Myocyte (in vitro differentiated cells): ENCODE measurements around the gene TTLL11. TPM values are rescaled to one million over a fixed set of nuclear protein-coding genes. Genes with fewer than 3 reads are reported as not detected.
"Not testable (repeated sequence)": the region's sequence is repeated elsewhere in the genome, so short reads cannot be mapped to it uniquely, and the experiment has no call there.

ENCODE experiments used
- DNase-seq: peaks from one replicate; pipeline ENCODE4 v3.0.0-alpha.2; 2012; ENCODE audit warnings: low read depth
- total RNA-seq: library from RNA; depleted of rRNA; stranded (reverse); fragments of >200 nt; gene quantifications from 2 replicates; pipeline ENCODE4 v1.2.3, GENCODE V29; 2014

TTLL11 gene
- total RNA-seq, 1 donor from 2014 or later = 13.5 TPM

DNA sequence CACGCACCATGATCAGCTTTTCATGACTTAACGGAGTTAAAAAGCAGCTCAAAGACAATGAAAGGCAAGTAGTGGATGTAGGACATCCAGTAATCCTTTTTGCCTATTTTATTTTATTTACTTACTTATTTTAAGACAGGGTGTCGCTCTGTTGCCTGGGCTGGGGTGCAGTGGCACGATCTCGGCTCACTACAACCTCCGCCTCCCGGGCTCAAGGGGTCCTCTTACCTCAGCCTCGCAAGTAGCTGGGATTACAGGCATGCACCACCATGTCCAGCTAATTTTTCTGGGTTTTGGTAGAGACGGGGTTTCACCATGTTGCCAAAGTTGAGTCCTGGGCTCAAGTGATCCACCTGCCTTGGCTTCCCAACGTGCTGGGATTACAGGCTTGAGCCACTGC lies 292.7 kb downstream of the TTLL11 start:
- DNase-seq = no peak

DNA sequence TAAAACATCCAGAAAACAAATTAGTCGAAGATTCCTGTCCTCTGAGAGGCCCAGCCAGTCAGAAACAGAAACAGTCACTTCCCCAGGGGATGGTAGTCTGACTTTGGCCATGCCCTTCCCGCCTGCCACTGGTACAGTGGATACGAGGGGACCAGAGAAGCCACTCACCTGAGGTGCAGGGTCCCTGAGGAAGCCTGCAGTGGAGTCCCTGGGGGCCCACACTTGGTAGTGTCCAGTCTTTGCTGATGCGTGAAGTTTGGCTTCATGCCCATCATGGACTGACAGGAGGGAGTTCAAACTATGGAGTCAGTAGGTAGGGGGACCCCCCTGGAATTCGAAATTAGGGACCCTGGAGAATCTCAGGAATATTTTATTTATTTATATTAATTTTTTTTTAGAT lies 294.2 kb downstream of the TTLL11 start:
- DNase-seq = no peak

DNA sequence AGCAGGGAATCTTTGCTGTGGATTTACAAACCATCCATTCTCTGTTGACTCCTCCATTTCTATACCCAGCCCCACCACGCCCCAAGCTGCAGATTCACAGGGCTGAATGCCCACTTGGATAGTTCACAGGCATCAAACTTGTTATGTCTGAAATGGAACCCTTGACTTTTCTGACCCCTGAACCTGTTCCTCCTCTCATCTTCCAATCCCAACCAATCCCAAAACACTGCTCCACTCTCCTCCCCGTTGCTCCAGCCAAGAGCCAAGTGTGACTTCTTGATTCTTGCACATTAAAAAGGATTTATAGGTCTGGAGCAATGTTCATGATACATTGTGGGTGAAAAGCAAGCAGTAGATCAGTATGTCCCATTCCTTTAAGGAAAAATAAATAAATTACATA lies 296.0 kb downstream of the TTLL11 start:
- no peak for DNase-seq

DNA sequence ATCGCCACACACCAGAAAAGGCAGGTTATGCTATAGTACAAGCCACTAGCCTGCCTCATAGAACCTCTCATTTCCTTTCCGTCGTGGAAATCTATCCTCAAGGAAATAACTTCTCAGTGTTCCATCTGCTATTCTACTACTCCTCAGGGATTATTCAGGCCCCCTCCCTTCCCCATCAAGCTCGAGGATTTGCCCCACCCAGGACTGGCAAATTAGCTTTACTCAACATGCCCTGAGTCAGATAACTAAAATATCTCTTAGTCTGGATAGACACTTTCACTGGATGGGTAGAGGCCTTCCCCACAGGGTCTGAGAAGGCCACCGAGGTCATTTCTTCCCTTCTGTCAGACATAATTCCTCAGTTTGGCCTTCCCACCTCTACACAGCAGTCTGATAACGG lies 298.8 kb downstream of the TTLL11 start:
- not testable (repeated sequence) for DNase-seq

DNA sequence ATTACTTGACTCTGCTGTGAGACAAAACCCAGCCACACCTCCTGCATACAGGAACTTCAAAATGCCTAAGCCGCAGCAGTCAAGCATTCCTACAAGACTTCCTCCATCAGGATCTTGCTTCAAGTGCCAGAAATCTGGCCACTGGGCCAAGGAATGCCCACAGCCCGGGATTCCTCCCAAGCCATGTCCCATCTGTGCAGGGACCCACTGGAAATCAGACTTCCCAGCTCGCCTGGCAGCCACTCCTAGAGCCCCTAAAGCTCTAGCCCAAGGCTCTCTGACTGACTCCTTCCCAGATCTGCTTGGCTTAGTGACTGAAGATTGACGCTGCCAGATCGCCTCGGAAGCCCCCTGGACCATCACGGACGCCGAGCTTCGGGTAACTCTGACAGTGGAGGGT lies 300.6 kb downstream of the TTLL11 start:
- not testable (repeated sequence) for DNase-seq

DNA sequence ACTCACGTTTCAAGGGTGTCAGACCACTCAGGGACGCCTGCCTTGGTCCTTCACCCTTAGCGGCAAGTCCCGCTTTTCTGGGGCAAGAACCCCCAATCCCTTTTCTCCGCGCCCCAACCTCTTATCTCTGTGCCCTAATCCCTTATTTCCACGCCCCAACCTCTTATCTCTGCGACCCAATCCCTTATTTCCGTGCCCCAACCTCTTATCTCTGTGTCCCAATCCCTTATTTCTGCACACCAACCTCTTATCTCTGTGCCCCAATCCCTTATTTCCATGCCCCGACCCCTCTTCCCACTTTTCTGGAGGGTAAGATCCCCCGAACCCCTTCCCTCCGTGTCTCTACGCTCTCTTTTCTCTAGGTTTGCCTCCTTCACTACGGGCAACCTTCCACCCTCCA lies 302.3 kb downstream of the TTLL11 start:
- no peak for DNase-seq

DNA sequence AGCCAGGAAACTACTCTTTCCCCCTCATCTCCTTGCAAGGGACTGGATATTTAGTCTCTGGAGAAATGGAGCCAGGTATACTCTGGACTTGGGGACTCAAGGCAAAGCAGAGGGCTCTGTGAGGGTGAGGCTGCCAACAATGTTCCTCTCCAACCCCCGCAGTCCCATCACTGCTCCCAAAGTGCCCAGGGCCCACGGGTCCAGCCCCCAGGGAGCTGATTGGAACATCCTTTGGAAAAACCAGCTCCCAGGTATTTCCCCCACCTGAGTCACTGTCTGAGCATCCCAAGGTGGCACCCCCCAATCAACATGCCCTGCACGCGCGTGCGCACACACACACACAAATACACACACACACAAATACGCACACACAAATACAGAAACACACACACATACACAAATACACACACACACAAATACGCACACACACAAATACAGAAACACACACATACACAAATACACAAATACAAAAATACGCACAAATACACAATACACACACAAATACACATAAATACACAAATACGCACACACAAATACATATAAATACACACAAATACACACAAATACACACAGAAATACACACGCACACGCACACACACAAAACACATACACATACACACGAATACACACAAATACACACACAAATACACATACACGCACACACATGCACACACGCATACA lies 304.3 kb downstream of the TTLL11 start:
- DNase-seq = no peak

DNA sequence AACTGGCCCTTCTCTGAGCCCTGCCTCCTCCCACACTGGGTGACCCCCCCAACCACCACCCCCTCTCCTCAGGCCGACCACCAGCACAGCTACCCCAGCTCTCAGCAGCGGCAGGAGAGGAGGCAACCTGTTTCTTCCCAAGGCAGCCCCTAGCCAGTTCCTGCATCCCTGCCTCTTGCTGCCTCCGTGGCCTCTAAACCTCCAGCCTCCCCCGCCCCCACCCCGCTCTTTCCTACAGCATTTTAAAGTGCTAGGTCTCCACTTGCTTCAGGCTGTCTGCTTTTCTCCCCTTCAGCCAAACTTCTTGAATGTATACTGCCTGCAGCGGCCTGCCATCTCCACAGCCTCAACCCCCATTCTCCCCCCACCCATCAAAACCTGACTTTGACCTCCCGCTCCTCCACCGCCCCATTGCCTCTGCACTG lies 306.1 kb downstream of the TTLL11 start:
- DNase-seq = no peak

DNA sequence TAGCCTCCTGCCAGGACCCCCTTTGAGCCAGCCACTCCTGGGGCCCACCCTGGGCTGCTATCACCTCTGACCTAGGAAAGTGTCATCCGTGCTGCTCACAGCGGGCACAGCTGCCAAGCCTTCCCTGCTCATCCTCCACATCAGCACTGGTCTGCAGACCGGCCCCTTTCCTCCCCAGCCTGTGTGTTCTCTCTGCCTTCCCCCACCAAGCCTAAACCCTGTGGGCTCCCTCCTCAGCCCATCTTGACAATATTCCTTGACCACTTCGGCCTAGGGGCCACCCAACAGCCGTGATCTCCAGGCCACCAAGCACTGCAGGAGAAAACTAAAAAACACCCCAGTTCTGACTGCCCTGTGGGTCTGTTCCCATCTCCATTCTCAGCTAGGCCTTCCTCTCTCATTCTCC lies 306.6 kb downstream of the TTLL11 start:
- no peak for DNase-seq

DNA sequence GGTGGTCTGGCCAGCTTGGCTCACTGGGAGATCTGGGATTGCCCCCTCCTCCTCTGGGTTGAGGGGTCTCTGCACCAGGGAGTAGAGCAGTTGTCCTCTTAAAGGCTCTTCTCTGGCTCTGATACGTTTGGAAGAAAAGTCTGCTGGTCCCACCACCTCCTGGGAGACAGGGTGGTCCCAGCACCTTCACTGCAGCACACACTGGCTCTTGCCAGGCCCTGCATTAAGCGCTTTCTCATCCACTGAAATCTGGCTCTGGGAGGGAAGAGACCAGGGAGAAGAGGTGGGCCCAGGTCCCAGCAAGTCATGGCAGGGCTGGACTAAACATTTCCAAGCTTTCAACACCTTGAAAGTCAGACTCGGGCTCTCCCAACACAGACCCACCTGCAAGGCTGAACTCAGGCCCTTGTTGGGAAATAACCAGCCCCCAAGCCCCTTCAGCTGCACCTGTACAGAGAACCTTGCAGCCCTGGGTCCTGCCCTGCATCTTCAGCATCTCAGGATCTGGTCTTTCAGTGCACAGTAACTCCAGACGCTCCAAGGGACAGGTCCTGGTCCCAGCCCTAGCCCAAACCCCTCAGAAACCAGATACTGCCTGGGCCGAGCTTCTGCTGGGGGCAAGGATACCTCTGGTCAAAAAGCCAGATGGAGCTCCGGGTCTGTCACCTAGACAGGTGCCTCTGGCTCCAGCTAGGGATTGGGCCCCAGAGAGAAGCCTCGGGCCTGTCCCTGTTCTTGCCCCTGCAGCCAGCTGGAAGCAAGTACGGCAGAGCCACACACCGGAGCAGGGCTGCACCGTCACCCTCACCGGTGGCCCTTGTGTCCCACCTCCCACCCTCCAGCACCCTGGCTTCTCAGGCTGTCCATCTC lies 307.2 kb downstream of the TTLL11 start:
- DNase-seq = no peak

DNA sequence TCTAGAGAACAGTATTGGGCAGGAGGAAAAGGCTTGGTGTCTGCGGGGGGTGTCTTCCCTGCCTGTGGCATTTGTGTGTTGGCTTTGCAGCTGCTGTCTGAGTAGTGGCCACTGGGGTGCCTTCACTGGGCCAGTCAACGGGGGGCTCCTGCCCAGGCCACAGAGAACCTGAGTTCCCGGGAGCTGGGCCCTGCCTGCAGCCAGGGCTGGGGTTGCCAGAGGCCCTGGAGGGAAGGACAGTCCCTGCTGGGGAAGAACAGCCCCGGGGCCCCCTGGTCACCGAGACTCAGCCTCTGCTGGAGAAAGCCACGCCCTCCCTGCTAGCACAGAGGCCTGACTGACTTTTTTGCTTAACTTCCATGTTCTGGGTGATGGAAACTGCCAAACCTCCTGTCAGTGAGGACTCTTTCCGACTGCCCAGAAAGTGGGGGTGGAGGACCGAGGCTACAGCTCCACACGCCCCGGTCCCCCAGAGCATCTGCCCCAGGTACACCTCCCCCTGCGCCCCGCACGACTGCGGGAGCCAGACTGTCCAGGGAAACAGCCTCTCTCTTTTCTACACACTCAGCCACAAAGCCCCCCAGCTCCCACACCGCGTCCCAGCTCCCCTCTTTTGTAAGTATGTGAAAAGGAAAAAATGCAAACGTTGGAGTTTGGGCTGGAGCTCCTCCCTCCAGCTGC lies 308.2 kb downstream of the TTLL11 start:
- no peak for DNase-seq

DNA sequence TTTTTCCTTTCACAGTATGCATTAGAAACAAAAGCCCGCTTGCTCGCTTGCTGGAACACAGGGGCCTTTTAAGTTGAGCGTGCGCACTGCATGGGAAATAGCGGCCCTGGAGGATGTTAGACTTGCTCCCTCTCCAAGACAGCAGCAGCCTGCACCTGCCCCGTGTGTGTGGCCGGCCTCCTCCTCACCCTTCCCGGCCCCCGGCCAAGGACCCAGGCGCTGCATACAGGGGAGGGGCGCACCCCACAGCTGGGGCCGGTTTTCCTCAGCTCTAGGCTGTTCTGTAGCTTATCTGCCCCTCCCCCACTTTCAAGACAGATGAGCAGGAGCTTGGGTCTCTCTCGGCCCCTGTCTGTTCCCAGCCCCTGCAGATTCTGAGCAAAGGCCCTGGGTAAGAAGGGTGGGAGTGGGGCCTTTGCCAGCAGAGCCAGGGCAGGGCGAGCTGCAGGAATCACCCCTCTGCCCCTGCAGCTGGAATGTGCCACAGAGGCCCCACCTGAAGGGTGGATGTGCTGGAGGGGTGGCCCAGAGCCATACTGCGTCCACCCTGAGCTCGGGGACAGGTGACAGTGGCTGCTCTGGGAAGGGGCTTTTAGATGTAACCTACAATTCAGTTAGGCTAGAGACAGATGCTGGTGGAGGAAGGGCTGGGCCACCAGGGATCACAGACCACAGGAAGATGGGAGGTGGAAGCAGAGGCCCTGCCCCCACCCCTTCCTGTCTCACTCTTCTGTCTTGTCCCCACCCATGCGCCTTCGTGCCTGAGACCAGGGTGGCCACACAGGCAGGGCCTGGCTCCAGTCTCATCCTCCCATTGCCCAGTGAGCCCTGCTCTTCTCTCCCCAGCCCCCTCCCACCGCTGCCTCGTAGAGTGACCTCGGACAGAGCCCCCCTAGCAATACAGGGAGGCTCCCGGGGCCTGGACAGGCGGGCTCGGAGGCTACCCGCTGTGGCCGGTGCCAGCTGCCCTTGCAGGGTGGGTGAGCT lies 309.3 kb downstream of the TTLL11 start:
- DNase-seq = no peak

DNA sequence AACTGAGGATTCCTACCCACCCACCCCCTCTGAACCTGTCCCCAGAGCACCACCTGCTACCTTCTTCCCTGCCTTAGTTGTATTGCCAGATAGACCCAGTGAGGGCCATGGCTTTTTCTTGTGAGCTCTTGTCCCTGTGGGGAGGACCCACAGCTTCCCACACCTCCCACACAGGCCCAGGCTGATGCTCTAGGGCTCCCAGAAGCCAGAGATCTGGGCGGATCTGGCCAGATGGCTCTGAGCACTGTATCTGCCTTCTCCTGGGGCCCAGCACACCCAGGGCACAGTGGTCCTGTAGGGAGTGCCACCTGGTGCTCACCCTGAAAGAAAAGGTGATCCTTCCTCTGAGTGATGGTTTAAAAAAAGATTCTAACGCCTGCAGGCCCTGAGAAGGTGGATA lies 310.0 kb downstream of the TTLL11 start:
- DNase-seq = no peak

DNA sequence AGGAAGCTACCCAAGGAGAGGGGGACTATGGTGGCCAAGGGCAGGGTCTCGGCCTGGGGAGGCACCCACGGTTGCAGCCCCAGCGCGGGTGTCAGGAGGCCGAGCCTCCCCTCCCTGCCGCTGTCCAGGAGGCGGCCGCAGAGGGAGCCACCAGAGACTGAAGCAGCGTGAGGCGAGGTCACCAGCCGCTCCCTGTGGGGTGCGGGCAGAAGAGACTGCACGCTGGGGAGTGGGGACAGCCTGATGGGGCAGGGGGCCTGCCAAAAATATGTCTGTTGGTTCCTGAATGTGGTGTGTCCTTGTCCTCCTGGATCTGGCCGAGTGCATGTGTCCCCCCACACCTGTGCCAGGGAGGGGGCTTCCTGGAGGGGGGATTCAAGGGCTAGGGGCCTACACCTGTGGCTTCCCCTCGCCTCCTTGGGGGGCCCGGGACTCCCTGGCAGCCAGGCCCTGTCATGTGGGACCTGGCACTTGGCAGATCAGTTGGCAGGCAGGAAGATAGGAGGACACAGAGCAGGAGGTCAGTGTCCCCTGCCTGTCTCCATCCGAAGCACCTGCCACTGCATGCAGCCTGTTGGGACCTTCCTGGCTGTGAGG lies 310.5 kb downstream of the TTLL11 start:
- DNase-seq = no peak

DNA sequence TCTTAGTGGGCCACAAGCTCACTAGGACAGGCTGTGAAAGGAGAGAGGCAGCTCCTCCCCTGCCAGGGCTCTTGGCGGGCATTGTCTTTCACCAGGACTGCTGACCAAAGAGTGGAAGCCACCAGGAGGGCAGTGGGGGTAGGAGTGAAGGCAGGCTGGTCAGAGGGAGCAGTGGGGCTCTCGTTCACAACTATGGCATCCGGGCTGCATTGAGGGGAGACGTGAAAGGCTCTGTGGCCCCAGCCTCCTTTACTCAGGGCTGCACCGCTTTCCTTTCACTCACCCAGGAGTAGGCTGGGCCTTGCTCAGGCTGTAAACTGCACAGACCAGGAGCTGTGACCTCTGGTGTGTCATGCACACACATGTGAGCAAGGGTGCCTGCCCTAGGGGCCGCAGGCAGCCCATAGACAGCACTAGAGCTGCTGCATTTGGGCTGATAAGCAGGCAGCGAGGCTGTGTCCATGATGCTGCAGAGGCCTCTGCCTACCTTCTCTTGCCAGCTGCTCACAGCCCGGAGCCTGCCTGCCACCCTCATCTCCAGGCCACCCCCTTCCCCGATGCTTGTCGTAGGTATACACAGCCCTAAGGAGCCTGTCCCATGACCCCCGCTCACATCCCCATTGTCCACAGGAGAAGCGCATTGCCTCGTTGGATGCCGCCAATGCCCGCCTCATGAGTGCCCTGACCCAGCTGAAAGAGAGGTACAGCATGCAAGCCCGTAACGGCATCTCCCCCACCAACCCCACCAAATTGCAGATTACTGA lies 311.2 kb downstream of the TTLL11 start:
- no peak for DNase-seq

DNA sequence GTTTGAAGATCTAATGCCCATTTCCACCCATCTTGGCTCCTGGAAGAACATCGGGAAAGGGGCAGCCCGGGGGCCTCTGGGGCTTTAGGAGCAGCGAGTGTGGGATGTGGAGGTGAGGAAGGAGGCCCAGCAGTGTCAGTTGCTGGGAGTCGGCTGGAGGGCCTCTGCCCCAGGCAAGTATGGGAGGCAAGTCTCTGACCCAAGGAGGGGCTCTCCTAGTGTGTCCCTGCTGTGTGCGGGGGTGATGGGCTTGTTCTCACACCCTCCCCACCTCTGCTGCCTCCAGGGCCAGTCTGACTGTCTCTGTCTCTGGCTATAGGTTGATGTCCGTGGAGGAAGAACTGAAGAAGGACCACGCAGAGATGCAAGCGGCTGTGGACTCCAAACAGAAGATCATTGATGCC lies 312.0 kb downstream of the TTLL11 start:
- DNase-seq = no peak

DNA sequence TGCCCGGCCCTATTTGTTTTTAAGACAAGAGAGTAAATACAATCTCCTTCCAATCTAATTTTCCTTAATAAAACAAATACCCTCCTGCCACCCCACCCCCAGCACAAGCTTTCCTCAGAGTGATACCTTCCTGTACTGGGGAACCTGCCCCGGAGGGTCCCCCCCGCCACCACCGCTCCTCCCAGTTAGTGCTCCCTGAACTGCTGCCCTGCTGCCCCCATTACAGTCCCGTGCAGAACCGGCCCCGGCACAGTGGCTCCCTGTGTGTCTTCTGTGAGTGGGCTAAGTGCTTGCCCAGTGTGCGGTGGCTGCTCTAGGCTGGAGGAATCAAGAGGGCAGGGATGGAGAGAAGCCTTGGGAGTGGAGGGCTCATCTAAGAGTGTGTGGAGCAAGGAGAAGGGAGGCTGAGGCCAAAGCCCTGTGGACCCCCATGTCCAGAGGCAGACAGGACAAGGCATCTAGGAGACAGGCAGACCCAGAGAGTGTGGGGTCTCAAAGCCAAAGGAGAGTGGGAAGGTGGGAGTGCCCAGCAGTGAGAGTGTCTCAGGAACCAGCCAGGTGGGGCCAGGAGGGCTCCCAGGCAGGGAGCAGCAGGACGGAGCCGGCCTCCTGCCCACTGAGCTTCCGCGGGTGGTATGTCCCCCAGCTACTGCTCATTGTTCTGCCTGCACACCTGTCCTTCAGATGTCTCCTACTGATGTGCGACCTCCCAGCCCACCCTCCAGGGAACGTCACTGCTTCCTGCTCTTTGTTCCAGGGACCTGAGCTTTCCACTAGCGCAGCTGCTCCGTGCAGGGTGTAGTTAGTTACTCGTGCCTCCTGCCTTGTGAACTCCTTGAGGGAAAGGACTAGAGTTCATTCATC lies 312.7 kb downstream of the TTLL11 start:
- DNase-seq = no peak

DNA sequence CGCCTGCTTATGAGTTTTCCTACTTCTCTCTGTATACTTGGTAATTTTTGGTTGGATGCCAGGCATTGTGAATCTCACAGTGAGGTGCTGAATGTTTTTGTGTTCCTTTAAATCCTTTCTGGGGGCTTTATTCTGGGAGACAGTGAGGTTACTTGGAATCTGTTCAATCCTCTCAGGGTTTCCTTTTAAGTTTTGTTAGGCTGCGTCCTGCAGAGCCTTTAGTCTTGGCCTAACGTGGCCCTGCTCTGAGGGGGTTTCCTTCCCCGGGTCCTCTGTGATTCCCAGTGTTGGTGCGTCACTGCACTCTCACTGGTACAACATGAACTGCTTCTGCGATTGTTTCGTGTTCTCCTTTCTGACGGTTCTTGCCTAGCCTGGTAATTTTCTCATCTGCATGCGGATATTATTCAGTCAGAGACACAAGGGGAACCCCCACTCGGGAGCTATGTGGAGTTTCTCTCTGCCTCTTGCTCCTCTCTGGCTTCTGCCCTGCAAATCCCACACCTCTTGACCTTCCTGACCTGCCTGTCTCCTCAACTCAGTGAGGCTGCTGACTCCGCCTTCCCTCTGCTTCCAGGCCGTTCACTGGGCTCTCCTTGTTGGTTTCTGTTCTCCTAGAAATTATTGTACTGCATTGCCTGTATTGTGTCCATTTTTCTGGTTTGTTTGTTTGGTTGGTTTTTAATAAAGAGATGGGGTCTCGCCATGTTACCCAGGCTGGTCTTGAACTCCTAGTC lies 313.6 kb downstream of the TTLL11 start:
- DNase-seq = no peak
